NOMO-1 treated with DMSO at 0.1 percent for 48 hours (cell line): Measurements from ENCODE around the gene POMT1.

Experiments used
- DNase-seq: peaks from one replicate; lab custom pipeline; 2025; ENCODE audit not compliant: unreplicated experiment; lab: John Stamatoyannopoulos, UW

Gene POMT1

GRCh38 chr9:131475956-131476776 is 26.6 kb upstream of the POMT1 start:
- DNase-seq = no peak

GRCh38 chr9:131476777-131477345 is 25.9 kb upstream of the POMT1 start:
- DNase-seq = no peak

- no peak for DNase-seq
Measured at GRCh38 chr9:131477367-131477766, 25.4 kb upstream of the POMT1 start.

GRCh38 chr9:131477816-131478419 is 24.8 kb upstream of the POMT1 start:
- no peak for DNase-seq

- no peak for DNase-seq
Measured at GRCh38 chr9:131478421-131478868, 24.3 kb upstream of the POMT1 start.

- no peak for DNase-seq
Measured at GRCh38 chr9:131478911-131479310, 23.8 kb upstream of the POMT1 start.

GRCh38 chr9:131480258-131480657 is 22.5 kb upstream of the POMT1 start:
- no peak for DNase-seq

- no peak for DNase-seq
Measured at GRCh38 chr9:131481441-131482342, 21.0 kb upstream of the POMT1 start.

- no peak for DNase-seq
Measured at GRCh38 chr9:131482343-131483006, 20.2 kb upstream of the POMT1 start.

GRCh38 chr9:131483319-131484050 is 19.2 kb upstream of the POMT1 start:
- no peak for DNase-seq

GRCh38 chr9:131484051-131484445 is 18.7 kb upstream of the POMT1 start:
- no peak for DNase-seq

GRCh38 chr9:131484560-131485185 is 18.0 kb upstream of the POMT1 start:
- DNase-seq = no peak

GRCh38 chr9:131485206-131485605 is 17.5 kb upstream of the POMT1 start:
- DNase-seq = no peak

GRCh38 chr9:131485728-131486422 is 16.8 kb upstream of the POMT1 start:
- no peak for DNase-seq

- DNase-seq = no peak
Measured at GRCh38 chr9:131487001-131487400, 15.7 kb upstream of the POMT1 start.

- DNase-seq = no peak
Measured at GRCh38 chr9:131487621-131488031, 15.1 kb upstream of the POMT1 start.

- DNase-seq = no peak
Measured at GRCh38 chr9:131490514-131490913, 12.2 kb upstream of the POMT1 start.

GRCh38 chr9:131491001-131491710 is 11.6 kb upstream of the POMT1 start:
- DNase-seq = no peak
